Measurements from ENCODE around the gene KCNT2. TPM values are rescaled to one million over a fixed set of nuclear protein-coding genes. Genes with fewer than 3 reads are reported as not detected.

KCNT2 gene
- total and polyA plus RNA-seq, 2 experiments from 2014 or later, result 0.14 to 0.32 TPM

DNA sequence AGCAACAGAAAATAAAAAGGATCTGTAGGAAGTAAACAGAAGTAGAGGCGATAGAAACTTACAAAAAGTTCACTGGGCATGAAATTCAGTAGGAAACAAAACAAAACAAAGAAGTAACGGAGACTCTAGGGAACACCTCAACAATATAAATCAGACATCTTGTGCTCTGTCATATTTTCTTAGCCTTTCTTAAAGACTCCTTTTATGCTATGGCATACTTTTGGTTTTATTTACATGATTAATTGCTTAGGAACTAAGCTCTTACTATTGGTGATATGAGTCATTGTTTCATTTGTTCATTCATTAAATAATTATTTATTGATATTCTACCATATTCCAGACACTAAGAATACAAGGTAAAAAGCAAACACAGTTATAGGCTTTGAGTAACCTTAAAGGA is 126.6 kb downstream of the KCNT2 start:
- H3K4me3 ChIP-seq, result no peak overlapping the region
- H2AFZ ChIP-seq, result no peak overlapping the region
- no peak overlapping the region for H3K27ac ChIP-seq
- H3K27me3 ChIP-seq (replicated peaks; ENCODE audit: insufficient read depth), result no peaks in the 10 kb centered on the region
- H4K20me1 ChIP-seq (ENCODE audit: insufficient read depth), result no peaks in the 10 kb centered on the region
- H3K9me2 ChIP-seq (ENCODE audit: insufficient read depth), result no peaks in the 10 kb centered on the region
- DNase-seq, result no peak
- in situ Hi-C loops (cut with MboI), result no loop called here
- 89% methylated on average over 2 of the region's 2 CpGs for WGBS, 2 experiments (ENCODE audit: low coverage in 1 of 2, low lambda C conversion rate in 2 of 2, missing lambda C conversion rate in 2 of 2)
- H3K4me2 ChIP-seq (ENCODE audit: unreplicated experiment), result no peak overlapping the region
- H3K36me3 ChIP-seq (ENCODE audit: low read depth), result no peaks in the 10 kb centered on the region
- H3K79me2 ChIP-seq (ENCODE audit: insufficient read depth), result no peaks in the 10 kb centered on the region
- H3K9ac ChIP-seq, result no peak overlapping the region
- no peaks in the 10 kb centered on the region for H3F3A ChIP-seq (ENCODE audit: insufficient read depth)
- no peaks in the 10 kb centered on the region for H3K9me3 ChIP-seq (ENCODE audit: low read depth)
- no peaks in the 10 kb centered on the region for H3K4me1 ChIP-seq (ENCODE audit: insufficient read depth)
- TF ChIP-seq EZH2phosphoT487 (IDR thresholded peaks at IDR 0.05; ENCODE audit: insufficient read depth, low read depth) (no peak), EZH2 (IDR thresholded peaks at IDR 0.05; ENCODE audit: insufficient read depth, poor library complexity, severe bottlenecking) (no peak)

DNA sequence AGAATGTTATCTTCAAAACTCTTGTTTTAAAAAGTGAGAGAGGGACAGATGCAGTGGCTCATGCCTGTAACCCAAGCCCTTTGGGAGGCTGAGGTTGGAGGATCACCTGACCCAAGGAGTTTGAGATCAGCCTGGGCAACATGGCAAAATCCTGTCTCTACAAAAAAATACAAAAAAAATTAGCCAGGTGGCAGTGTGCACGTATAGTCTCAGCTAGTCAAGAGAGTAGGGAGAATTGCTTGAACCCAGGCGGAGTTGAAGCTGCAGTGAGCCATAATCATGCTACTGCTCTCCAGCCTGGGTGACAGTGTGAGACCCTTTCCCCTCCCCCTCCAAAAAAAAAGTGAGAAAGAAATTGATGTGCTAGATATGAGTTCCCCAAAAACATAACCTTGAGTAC is 131.0 kb downstream of the KCNT2 start:
- Histone ChIP-seq H3K9me3 (ENCODE audit: low read depth) (no peaks in the 10 kb centered on the region), H3K27me3 (replicated peaks; ENCODE audit: insufficient read depth) (no peaks in the 10 kb centered on the region), H3K9ac (no peak overlapping the region), H3K9me2 (ENCODE audit: insufficient read depth) (no peaks in the 10 kb centered on the region), H3K4me2 (ENCODE audit: unreplicated experiment) (no peak overlapping the region), H4K20me1 (ENCODE audit: insufficient read depth) (no peaks in the 10 kb centered on the region), H3K79me2 (ENCODE audit: insufficient read depth) (no peaks in the 10 kb centered on the region), H3K36me3 (ENCODE audit: low read depth) (no peaks in the 10 kb centered on the region), H3K4me3 (no peak overlapping the region), H2AFZ (no peak overlapping the region), H3K27ac (no peak overlapping the region), H3K4me1 (ENCODE audit: insufficient read depth) (no peaks in the 10 kb centered on the region), H3F3A (ENCODE audit: insufficient read depth) (no peaks in the 10 kb centered on the region)
- DNase-seq, result no peak
- 85 to 87% methylated on average over 2 of the region's 2 CpGs for WGBS, 2 experiments (ENCODE audit: low coverage in 1 of 2, low lambda C conversion rate in 2 of 2, missing lambda C conversion rate in 2 of 2)
- no peak for TF ChIP-seq EZH2 (IDR thresholded peaks at IDR 0.05; ENCODE audit: insufficient read depth, poor library complexity, severe bottlenecking)
- no peak for TF ChIP-seq EZH2phosphoT487 (IDR thresholded peaks at IDR 0.05; ENCODE audit: insufficient read depth, low read depth)
- in situ Hi-C loops (cut with MboI), result no loop called here

DNA sequence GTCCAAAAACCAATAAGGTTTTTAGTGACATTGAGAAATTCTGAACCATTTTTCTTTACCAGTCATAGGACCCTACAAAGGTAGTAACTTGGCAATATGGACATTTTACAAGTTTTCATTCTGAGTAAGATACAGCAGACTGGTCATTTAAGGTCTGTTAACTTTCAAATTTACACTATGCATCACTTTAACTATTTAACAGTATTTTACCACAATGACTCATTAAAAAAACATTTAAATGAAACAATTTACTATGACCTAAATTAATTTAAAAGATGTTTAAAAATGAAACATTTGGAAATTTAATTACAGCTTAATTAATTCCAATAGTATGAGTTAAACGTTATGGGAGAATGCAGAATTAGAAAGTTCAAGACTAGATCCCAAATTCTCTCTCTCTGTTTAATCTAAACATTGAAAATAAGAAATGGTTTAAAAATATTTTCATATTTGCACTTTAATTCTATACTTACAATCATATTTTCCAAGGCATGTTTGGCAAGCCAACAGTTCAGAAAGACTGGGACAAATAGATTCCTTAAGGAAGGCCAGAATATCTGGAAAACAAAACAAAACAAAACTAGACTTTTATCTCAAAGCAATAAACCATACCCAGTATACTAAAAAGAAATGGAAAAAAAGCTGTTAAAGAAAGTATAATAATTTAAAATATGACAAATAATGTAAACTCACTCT is 140.9 kb downstream of the KCNT2 start:
- H4K20me1 ChIP-seq (ENCODE audit: insufficient read depth), result no peaks in the 10 kb centered on the region
- peak; percentile 41 for DNase-seq
- H2AFZ ChIP-seq, result no peak overlapping the region
- H3K79me2 ChIP-seq (ENCODE audit: insufficient read depth), result no peaks in the 10 kb centered on the region
- H3K4me3 ChIP-seq, result peak overlapping the region; percentile 22; the same call in 1 of the 2 replicates
- no peak for TF ChIP-seq EZH2phosphoT487 (IDR thresholded peaks at IDR 0.05; ENCODE audit: insufficient read depth, low read depth)
- H3K36me3 ChIP-seq (ENCODE audit: low read depth), result no peaks in the 10 kb centered on the region
- no peaks in the 10 kb centered on the region; the same call in 1 of the 2 replicates for H3K9me2 ChIP-seq (ENCODE audit: insufficient read depth)
- H3K27me3 ChIP-seq (replicated peaks; ENCODE audit: insufficient read depth), result no peaks in the 10 kb centered on the region
- H3K4me1 ChIP-seq (ENCODE audit: insufficient read depth), result peaks cover 38% of the 10 kb centered on the region
- H3K27ac ChIP-seq, result peak overlapping the region; percentile 68
- no peak overlapping the region; the same call in 1 of the 2 replicates for H3K9ac ChIP-seq
- 26 to 33% methylated on average over 1 of the region's 1 CpG for WGBS, 2 experiments (ENCODE audit: low coverage in 1 of 2, low lambda C conversion rate in 2 of 2, missing lambda C conversion rate in 2 of 2)
- no peaks in the 10 kb centered on the region for H3K9me3 ChIP-seq (ENCODE audit: low read depth)
- peak overlapping the region; percentile 35 for H3K4me2 ChIP-seq (ENCODE audit: unreplicated experiment)
- in situ Hi-C loops (cut with MboI), result no loop called here
- H3F3A ChIP-seq (ENCODE audit: insufficient read depth), result peaks cover 31% of the 10 kb centered on the region

DNA sequence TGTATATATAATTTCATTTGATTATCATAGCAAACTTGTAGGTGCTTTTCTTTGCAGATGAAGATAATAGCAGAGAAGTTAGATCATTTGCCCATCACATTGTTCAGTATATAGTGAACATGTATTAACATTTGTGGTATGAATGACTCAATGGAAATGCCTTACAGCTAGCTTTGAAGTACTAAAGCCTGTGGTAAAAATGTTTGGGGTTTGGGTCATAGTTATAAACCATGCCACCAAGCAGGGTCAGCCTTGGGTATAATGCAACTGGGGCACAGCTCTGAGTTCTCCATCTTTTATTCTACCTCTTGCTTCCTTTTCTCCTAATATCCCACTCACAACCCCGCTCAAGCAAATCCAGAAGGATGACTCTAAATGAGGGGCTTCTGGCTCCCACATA is 141.6 kb downstream of the KCNT2 start:
- Histone ChIP-seq H3K79me2 (ENCODE audit: insufficient read depth) (no peaks in the 10 kb centered on the region), H3K9me3 (ENCODE audit: low read depth) (no peaks in the 10 kb centered on the region), H3K4me1 (ENCODE audit: insufficient read depth) (peaks cover 38% of the 10 kb centered on the region), H3K4me3 (peak overlapping the region; percentile 22; the same call in 1 of the 2 replicates), H2AFZ (no peak overlapping the region), H3K9me2 (ENCODE audit: insufficient read depth) (no peaks in the 10 kb centered on the region; the same call in 1 of the 2 replicates), H3K4me2 (ENCODE audit: unreplicated experiment) (peak overlapping the region; percentile 35), H3F3A (ENCODE audit: insufficient read depth) (peaks cover 31% of the 10 kb centered on the region), H3K27ac (peak overlapping the region; percentile 68), H3K9ac (no peak overlapping the region; the same call in 1 of the 2 replicates), H3K36me3 (ENCODE audit: low read depth) (no peaks in the 10 kb centered on the region), H3K27me3 (replicated peaks; ENCODE audit: insufficient read depth) (no peaks in the 10 kb centered on the region), H4K20me1 (ENCODE audit: insufficient read depth) (no peaks in the 10 kb centered on the region)
- peak; percentile 85 for DNase-seq
- TF ChIP-seq EZH2phosphoT487 (IDR thresholded peaks at IDR 0.05; ENCODE audit: insufficient read depth, low read depth) (peak; percentile 88; the same call in 1 of the 2 replicates), EZH2 (IDR thresholded peaks at IDR 0.05; ENCODE audit: insufficient read depth, poor library complexity, severe bottlenecking) (no peak)
- in situ Hi-C loops (cut with MboI), result no loop called here
- WGBS, 2 experiments (ENCODE audit: low coverage in 1 of 2, low lambda C conversion rate in 2 of 2, missing lambda C conversion rate in 2 of 2), result 95 to 100% methylated on average over 1 of the region's 1 CpG
